SKM-1 (cell line): ENCODE data around the gene C2CD2.
A peak's percentile ranks its signal among the peaks of the same experiment; 100 is the strongest.
"Not testable (repeated sequence)": the region's sequence is repeated elsewhere in the genome, so short reads cannot be mapped to it uniquely, and the experiment has no call there.

ENCODE experiments used
- DNase-seq: peaks from one replicate; lab custom pipeline; 2025; ENCODE audit not compliant: unreplicated experiment; lab: John Stamatoyannopoulos, UW

Gene C2CD2

DNA sequence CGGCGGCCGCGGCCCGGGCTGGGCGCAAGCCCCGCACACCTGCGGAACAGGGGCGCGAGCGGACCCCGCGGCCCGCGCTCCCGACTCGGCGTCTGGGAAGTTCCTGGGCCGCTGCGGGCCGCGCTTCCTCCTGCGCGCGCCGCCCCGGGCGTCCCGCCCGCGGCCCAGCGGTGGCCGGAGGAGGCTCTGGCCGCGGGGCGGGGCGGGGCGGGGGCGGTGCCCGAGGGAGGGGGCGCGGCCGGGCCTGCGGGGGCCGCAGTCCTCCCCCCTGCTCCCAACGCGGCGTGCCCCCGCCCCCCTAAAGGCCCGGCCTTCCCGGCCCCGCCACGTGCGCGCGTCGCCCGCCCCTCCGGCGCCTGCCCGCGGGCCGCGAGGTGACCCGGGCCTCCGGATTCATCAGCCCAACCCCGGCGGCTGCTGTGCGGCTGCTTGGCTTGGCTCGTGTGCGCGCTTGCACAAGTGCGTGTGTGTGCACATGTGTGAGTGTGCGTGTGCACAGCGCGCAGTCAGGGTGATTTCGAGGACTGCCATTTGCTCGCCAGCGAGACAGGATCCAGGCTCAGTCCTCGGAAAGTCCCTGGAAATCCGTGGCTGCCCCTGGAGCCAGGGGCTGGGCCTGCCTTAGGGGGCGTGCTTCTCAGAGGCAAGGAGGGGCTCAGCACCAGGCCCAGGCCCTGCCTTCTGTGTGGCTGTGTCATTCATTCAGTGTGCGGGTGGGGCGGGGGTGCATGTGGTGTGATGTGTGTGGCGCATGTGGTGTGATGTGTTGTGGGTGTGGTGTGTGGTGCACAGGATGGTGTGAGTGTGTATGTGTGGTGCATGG, at the start of gene C2CD2:
Gene C2CD2, minus strand, starts transcription at position 188 of the 823 bp plus-strand sequence. CDS start 370 bp downstream, outside the sequence.
- DNase-seq = peak; percentile 43

DNA sequence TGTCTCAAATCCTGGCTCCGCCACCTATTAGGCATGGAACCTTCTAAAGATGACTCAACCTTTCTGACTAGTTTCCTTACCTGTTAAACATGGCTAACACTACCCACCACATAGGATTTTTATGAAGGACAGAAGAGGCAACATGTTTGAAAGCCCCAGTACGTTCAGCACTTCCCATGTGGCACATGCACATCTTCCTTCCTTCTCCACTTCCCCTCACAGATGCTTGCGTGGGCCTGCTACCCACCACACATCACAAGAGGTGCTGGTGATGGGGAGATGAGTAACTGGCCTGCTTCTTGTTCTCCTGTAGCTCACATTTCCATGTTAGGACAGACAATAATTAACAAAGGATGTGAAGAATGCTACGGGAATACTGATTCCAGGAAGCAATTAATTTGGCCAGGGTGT, 49.2 kb upstream of the C2CD2 start:
- no peak for DNase-seq

DNA sequence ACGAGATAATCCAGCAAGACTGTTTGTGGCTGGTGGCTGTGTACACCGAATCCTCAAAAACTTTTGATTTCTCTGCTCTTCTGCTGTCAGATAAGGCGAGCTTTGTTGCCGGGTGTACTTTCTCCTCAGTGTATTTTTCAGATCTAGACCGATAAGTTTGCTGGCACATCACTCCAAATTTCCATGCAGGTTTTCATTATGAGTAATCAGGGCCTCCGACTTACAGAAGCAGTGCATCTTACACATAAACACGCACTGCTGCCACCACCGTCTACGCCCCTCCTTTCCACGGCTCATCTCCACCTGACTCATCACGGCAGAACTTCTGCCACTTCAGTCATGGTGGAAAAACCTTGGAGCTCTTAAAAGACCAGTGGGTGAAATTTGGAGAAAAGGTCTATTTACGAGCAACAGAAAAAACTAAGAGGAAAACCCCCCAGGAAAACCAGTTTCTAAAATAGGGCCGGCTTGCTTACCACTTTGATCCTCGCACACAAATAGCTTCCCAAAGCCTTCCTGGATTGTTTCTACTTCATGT, 48.7 kb upstream of the C2CD2 start:
- no peak for DNase-seq

DNA sequence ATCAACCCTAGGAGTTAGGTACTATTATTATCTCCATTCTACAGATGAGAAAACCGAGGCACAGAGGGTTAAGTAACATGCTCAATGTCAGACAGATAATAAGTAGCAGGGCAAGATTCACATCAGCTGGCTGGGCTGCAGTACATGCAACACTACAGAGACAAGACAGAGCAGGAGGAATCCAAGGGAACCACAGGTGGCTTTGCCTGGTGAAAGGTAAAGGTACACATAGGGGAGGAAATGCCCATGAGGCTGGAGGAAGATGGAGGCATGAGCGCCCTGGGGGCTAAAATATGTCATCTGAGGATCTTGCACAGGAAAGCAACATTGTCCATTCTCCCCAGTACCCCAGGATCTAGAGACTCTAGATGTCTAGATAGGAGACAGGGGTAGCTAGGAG, 48.0 kb upstream of the C2CD2 start:
- no peak for DNase-seq

DNA sequence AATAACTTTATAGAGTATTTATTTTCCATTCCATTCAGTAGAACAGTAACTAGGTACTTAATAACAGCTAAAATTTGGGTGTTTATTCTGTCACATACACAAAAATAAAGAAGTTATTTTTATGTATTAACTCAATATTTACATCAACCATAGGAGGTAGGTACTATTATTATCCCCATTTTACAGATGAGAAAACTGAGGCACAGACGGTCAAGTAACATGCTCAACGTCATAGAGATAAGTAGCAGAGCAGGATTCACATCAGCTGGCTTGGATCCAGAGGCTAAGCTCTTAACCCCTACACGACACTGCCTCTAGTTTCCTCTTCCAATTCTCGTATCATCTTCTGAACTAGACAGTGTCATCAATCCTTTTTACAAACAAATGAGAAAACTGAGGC, 47.1 kb upstream of the C2CD2 start:
- no peak for DNase-seq

DNA sequence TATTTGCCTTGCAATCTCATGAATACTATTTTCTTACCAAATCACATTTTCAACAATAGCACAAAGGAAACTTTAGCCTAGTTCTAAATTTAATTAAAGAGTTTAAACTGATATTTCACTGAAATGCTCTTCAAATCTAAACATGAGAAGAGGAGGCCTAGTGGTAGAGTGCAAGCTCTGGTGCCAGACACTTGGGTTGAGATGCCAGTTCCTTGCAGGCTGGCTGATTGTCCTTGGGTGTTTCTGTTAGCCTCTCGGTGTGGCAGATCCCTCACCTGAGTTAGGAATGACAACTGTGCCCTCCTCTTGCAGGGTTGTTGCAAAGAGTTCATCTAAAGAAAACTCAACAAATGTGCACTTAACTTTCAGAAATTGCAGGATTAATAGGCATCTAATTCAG, 43.8 kb upstream of the C2CD2 start:
- DNase-seq = no peak

DNA sequence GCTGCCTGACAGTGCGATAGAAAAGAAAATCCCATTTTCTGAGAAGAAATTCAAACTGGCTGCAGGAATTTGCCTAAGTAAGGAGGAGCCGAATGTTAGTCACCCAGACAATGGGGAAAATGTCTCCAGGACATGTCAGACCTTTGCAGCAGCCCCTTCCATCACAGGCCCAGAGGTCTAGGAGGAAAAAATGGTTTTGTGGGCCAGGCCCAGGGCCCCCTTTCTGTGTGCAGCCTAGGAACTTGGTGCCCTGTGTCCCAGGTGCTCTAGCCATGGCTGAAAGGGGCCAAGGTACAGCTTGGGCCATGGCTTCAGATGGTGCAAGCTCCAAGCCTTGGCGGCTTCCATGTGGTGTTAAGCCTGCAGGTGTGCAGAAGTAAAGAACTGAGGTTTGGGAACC, 41.8 kb upstream of the C2CD2 start:
- no peak for DNase-seq

DNA sequence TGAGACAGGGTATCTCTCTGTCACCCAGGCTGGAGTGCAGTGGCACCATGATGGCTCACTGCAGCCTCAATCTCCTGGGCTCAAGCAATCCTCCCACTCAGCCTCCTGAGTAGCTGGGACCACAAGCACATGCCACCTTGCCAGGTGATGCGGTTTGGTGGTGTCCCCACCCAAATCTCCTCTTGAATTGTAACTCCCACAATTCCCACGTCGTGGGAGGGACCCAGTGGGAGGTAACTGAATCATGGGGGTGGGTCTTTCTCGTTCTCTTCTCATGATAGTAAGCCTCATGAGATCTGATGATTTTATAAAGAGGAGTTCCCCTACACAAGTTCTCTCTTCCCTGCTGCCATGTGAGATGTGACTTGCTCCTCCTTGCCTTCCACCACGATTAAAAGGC, 40.8 kb upstream of the C2CD2 start:
- not testable (repeated sequence) for DNase-seq

DNA sequence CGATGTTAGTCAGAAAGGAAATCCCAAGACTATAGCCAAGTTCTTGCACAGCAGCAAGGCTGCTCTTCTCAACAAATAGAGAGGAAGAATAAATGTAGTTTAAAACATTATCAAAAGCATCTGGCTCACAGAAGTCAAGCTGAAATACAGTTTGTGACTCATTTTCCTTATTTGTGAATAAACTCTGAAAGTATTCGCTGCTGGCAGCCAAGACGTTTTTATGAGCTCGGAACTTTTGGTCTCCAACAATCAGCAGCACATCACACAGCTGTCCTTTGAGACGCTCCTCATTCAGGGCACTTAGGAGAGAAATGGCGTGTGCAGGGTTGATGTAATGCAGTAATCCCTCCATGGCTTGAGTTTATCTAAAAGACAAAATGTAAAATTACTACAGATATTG, 39.9 kb upstream of the C2CD2 start:
- no peak for DNase-seq

DNA sequence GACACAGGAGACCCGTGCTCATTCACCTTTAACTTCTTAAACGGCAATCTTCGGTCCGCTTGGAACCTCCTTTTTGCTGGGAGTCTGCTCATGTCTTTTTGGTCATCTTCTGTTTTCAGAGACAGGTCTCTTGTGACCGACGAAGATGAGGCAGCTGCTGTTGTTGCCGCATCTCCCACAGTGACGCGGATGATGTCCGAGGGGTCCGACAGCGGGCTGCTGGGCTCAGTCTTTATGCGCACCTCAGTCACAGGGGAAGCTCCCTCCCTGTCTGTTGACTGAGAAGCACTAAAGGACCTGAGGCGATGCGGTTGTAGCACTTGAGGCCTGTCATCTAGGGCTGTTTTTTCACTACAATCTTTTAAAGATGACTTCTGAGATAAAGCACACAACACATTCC, 38.8 kb upstream of the C2CD2 start:
- no peak for DNase-seq

DNA sequence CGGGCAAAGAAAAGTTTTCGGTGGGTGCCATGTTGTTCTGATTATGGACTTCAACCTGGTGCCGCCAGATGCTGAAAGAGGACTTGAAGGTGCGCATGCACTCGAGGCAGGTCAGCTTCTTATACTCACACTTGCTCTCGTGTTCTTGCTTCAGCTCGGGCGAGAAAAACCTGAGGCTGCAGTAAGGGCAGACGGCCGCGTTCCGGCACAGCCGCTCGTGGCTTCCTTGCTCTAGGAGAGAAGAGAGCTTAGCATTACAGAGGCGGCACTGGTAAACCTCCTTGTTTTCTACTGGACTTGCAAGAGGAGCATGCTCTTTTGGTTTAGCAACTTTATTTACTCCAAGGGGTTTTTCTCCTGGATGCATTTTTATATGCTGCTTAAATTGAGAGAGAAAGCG, 37.8 kb upstream of the C2CD2 start:
- no peak for DNase-seq

DNA sequence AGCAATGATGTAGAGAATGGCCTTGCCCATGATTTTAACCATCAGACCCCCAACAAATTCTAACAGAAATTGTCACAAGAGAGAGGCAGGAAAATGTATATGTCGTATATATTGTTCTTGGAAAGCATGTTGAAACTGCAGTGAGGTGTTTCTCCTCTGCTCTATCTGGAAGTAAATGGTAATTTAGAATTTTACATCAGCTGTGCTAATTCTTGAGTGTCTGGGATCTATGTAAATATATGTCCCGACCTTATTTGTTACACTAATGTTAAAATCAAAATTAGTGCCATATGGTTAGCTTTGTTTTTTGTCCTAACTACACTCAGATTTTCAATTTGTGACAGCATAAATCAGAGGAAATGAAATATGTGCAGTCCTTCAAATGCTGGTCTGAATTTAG, 35.9 kb upstream of the C2CD2 start:
- no peak for DNase-seq

DNA sequence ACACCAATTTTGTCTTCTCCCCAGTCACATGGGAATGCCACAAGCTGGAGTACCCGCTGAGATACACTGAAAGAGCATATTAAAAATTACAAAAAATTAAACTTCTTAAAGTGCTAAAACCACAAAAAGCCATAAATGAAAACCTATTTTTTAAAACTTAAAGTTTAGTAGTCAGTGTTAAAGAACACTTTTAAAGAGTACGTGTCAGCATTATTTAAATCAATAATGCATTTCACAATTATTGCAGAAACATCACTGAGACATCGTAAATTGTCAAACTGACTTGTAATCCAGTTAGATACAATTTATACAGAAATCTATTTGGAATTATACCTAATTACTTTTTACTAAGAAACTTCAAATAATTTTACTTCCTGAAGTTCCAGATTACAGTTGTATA, 33.5 kb upstream of the C2CD2 start:
- DNase-seq = no peak

DNA sequence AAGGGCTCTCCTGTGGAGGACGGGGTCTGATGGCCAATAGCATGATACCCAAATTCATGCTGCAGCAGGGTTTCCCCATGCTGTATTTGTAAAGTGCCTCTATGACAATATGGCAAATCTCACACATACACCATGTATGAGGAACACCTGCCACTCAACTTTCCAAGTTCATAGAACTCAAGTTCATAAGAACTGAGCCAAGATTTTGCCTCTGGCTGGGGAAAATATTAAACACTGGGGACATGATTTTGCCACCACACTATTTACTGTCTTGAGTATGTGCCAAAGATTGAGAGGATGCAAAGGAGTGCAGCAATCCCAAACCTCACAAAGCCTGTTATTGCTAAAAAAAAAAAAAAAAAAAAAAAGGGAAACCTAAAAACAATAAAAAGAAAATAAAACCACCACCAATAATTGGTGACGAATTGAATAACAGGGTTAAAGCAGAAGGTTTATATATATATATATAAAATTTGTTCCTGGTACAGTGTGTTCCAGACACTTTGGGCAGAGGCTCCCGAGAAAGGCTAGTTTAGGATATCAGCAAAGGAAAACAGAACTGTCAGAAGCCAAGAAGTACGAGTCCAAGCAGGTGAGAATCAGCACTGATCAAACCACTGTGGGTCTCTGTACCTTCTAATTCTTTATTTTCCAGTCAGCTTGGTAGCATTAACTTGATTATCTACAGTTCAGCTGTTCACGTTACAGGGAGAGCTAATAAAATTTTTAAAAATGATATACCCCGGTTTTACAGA, 32.0 kb upstream of the C2CD2 start:
- no peak for DNase-seq

DNA sequence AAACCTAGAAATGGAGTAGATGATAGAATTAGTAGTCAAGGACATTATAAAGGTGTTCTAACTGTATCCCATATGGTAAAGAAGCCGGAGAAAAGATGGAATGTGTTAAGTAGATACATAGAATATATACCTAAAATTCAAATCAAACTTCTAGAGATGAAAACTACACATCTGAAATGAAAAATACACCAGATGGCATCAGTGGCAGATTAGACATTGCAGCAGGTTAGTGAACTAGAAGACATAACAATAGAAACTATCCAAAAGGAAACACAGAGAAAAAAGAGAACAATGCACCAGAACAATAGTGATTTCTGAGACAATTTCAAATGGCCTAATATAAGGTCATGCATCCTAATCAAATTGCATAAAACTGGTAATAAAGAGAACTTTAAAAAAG, 29.4 kb upstream of the C2CD2 start:
- DNase-seq = no peak

DNA sequence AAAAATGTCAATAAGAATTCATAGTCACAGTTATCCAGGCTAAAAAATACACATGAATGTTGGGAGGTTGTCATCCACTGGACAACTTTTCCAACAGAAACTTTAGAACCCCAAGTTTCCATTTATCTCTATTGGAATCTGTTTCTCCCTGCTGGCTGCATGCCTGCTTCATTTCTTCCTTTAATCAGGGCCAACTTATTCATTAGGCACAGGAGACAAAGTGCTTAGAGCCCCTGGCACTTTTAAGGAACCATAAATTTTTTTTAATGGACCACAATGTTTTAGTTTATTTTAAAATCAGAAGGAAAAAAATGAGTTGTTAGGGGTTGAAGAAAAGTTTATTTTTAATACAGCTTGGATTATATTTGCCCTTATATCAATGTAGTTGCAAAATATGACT, 26.7 kb upstream of the C2CD2 start:
- no peak for DNase-seq

DNA sequence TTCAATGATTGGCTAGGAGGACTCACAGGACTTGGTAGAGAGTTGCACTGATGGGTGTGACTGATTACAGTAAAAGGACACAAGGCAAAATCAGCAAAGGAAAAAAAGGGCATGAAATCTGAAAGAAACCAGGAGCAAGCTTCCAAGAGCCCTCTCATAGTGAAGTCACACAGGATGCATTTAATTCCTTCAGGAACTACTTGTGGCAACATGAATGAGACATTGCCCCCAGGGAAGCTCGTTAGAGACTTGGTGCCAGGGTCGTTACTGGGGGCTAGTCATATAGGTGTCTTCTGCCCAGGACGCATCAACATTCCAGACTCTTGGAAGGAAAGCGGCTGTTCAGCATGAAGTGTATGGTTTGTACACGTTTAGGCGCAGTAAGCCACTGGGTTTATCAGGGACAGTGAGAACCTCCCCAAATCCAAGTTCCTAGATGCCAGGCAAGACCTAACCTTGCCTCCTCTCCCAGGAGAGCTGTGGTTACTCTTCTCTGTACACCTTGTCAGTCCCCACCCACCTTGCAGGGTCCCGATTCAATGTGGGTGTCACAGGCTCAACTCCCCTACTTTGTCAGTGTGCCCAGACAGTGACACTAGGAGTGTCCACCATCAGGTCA, 26.0 kb upstream of the C2CD2 start:
- DNase-seq = no peak

DNA sequence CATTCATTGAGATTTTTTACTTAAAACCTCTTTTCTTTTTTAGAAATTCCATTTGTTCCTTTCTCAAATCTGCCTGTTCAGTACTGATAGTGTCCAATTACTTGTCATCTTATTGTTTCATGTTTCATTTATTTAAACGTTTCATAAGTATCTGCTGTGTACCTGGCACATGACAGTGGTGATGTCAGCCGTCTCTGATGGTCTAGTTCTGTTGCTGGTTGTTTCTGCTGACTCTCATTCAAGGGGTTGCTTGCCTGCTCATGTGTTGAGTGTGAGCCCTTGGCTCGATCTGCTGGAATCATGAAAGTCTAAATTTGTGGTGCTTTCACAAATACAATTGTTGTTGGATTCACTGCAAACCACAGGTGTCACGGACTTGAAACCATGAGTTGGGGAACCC, 25.5 kb upstream of the C2CD2 start:
- no peak for DNase-seq

DNA sequence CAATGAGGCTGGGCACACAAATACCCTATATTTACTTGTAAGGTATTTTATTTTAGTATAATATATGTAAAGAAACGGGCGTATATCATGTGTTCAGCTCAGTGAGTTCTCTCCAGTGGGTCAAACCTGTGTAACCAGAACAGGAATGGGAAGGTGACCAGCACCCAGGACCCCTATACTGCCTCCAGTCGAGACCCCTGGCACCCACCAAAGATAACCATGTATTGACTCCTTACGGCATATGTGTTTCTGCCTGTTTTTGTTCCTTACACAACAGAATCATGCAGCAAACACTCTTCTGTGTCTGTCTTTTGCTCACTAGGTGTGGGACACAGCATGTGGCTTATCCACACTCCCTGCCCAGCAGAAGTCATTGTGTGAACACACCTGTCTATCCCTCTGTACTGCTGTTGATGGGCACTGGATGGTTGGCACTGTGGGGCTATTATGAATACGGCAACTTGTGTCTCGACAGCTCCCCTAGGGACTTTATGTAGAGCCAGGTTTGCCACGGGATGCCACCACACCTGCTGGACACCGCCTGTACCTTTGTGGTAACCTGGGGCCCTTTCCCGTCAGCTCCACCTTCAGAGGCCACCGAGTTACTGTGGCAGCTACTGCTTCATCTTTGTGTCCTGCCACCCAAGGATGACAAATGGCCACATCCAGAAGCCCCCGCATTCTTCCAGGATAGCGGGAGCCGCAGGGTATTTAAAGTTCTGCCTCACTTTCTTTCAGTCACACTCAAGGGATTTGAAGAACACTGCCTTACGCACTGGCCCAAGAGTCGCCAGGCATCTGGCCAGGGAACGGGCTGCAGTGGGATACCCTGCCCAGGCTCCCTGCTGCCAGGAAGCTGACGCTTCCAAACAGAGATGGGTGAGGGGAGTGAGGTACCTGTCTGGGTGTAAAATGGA, 23.5 kb upstream of the C2CD2 start:
- DNase-seq = no peak

DNA sequence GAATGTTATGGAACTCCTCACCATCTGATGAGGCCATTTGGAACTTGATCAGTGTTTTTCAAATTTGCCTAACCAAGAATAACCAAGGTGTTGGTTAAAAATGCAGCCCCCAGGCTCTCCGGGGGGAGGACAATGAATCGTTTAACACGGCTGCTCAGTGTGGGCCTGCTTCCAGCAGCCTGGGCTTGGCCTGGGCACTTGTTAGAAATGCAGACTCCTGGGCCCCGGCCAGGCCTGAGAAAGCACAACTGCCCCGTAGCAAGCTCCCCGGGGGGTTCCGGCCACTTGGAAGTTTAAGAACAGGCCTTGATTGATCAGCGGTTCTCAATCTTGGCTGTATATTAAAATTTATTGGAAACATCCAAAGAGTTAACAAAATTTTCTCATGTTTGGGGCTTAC, 22.8 kb upstream of the C2CD2 start:
- DNase-seq = no peak
